ENCODE results near the gene NR3C1. TPM values are rescaled to one million over a fixed set of nuclear protein-coding genes. Genes with fewer than 3 reads are reported as not detected.

The NR3C1 gene
- total and polyA plus RNA-seq, 2 of the 4 experiments (the other 2 are of a cell fraction), result 13.7 to 77.4 TPM

GRCh38 chr5:143277536-143277935 is 126.0 kb downstream of the NR3C1 start:
- H2BK15ac ChIP-seq (ENCODE audit: low read depth, low read length), result no peak overlapping the region
- BruUV-seq (replicated peaks), result no TSS peak
- no peak overlapping the region for H2BK5ac ChIP-seq (ENCODE audit: low read depth, low read length, poor library complexity, severe bottlenecking)
- no peak overlapping the region for H3K4me2 ChIP-seq (ENCODE audit: low read depth, low read length)
- no peak overlapping the region for H4K5ac ChIP-seq (ENCODE audit: low read depth, low read length)
- H3K36me3 ChIP-seq (ENCODE audit: control insufficient read depth, insufficient read depth, low read length), result peaks cover 6% of the 10 kb centered on the region
- POLR2A ChIA-PET (ENCODE audit: unreplicated experiment), result no interaction called here
- no peak for DNase-seq
- no peak for ATAC-seq (ENCODE audit: low read depth)
- dilution Hi-C loops (cut with HindIII; ENCODE audit: low sequenced_read_pairs, unreplicated experiment) (no loop called here), in situ Hi-C loops (cut with MboI; ENCODE audit: low sequenced_read_pairs) (no loop called here), intact Hi-C loops (cut with micrococcal nuclease) (loop anchor here (10.0 kb wide), 1 partner anchor 353 kb away; no protein-coding TSS in a partner anchor)
- H3K27ac ChIP-seq (ENCODE audit: insufficient read depth, low read length), result no peak overlapping the region
- CTCF ChIA-PET, result no interaction called here
- H3K79me1 ChIP-seq (ENCODE audit: low read depth in 1 of 2, low read length in 2 of 2), result peaks cover 20 to 29% of the 10 kb centered on the region in 2 experiments
- H3K9me1 ChIP-seq (ENCODE audit: insufficient read depth, low read length), result 0 out of 2 replicates have a peak, but pooled peaks cover 4% of the 10 kb centered on the region
- H3K56ac ChIP-seq (ENCODE audit: extremely low read depth, insufficient read depth, low read length), result no peak overlapping the region
- no peak overlapping the region for H3K14ac ChIP-seq (replicated peaks; ENCODE audit: low read depth, low read length)
- H3K27me3 ChIP-seq (ENCODE audit: control insufficient read depth, insufficient read depth, low read length), result no peaks in the 10 kb centered on the region
- H3K4me1 ChIP-seq (ENCODE audit: control insufficient read depth, insufficient read depth, low read length), result peaks cover 3% of the 10 kb centered on the region
- no peak overlapping the region for H3K18ac ChIP-seq (ENCODE audit: low read depth, low read length)
- no peak overlapping the region for H3K9ac ChIP-seq (ENCODE audit: low read depth, low read length)
- no peak overlapping the region for H4K8ac ChIP-seq (ENCODE audit: low read depth in 2 of 2, low read length in 2 of 2)
- no peak overlapping the region for H2BK120ac ChIP-seq (ENCODE audit: low read depth, low read length)
- H2AFZ ChIP-seq (replicated peaks; ENCODE audit: low read length, poor library complexity), result no peak overlapping the region
- H3K4ac ChIP-seq (ENCODE audit: low read depth, low read length), result peak overlapping the region; percentile 10; the same call in 1 of the 2 replicates
- TF ChIP-seq MAZ (IDR thresholded peaks at IDR 0.05; ENCODE audit: borderline replicate concordance, low read depth, low read length) (no peak), BHLHE40 (IDR thresholded peaks at IDR 0.05; ENCODE audit: low read depth, low read length) (no peak), MAFK (IDR thresholded peaks at IDR 0.05; ENCODE audit: low read depth, low read length) (no peak), RCOR1 (IDR thresholded peaks at IDR 0.05; ENCODE audit: insufficient replicate concordance, low read length) (no peak), POLR2A (IDR thresholded peaks at IDR 0.05; ENCODE audit: low read depth, low read length) (no peak), CHD1 (IDR thresholded peaks at IDR 0.05; ENCODE audit: low read depth, low read length) (no peak)
- no peak overlapping the region for H2AK9ac ChIP-seq (replicated peaks; ENCODE audit: low read depth, low read length, poor library complexity)
- no peak overlapping the region for H3K4me3 ChIP-seq (ENCODE audit: insufficient read depth, low read depth, low read length)
- H4K91ac ChIP-seq (ENCODE audit: insufficient read depth, low read depth, low read length), result no peak overlapping the region
- H3K23ac ChIP-seq (ENCODE audit: low read depth, low read length), result no peak overlapping the region
- H2BK20ac ChIP-seq (ENCODE audit: low read depth, low read length), result no peak overlapping the region
- no peaks in the 10 kb centered on the region for H3K9me3 ChIP-seq (ENCODE audit: control insufficient read depth, insufficient read depth, low read length)
- no peaks in the 10 kb centered on the region for H4K20me1 ChIP-seq (ENCODE audit: insufficient read depth, low read length)
- no CpG with 5 or more reads among the region's 2 CpGs for WGBS, 2 experiments (ENCODE audit: extremely low coverage in 2 of 2, insufficient read length in 1 of 2)
- H2AK5ac ChIP-seq (ENCODE audit: low read depth, low read length), result no peak overlapping the region
